ENCODE results near the gene FHIT. TPM values are rescaled to one million over a fixed set of nuclear protein-coding genes. Genes with fewer than 3 reads are reported as not detected.

The FHIT gene
- total and polyA plus RNA-seq, 2 of the 4 experiments (the other 2 are of a cell fraction) = 0.07 TPM; not detected in 1

GRCh38 chr3:61058836-61059235, 192.4 kb downstream of the FHIT start:
- H3K9ac ChIP-seq (ENCODE audit: low read depth, low read length) = no peak overlapping the region
- no peak overlapping the region for H2BK120ac ChIP-seq (ENCODE audit: low read depth, low read length)
- peaks cover 6% of the 10 kb centered on the region; the same call in 1 of the 2 replicates for H3K9me3 ChIP-seq (ENCODE audit: control insufficient read depth, insufficient read depth, low read length)
- H2BK15ac ChIP-seq (ENCODE audit: low read depth, low read length) = no peak overlapping the region
- intact Hi-C loops (cut with micrococcal nuclease) (no loop called here), dilution Hi-C loops (cut with HindIII; ENCODE audit: low sequenced_read_pairs, unreplicated experiment) (no loop called here), in situ Hi-C loops (cut with MboI; ENCODE audit: low sequenced_read_pairs) (no loop called here)
- H2AFZ ChIP-seq (replicated peaks; ENCODE audit: low read length, poor library complexity) = no peak overlapping the region
- DNase-seq = no peak
- H3K4me1 ChIP-seq (ENCODE audit: control insufficient read depth, insufficient read depth, low read length) = no peaks in the 10 kb centered on the region
- POLR2A ChIA-PET (ENCODE audit: unreplicated experiment) = no interaction called here
- H2BK5ac ChIP-seq (ENCODE audit: low read depth, low read length, poor library complexity, severe bottlenecking) = no peak overlapping the region
- no peak overlapping the region for H3K27ac ChIP-seq (ENCODE audit: insufficient read depth, low read length)
- no peak overlapping the region for H3K14ac ChIP-seq (replicated peaks; ENCODE audit: low read depth, low read length)
- no peaks in the 10 kb centered on the region for H3K79me1 ChIP-seq (ENCODE audit: low read depth in 1 of 2, low read length in 2 of 2)
- no peak overlapping the region for H3K4me3 ChIP-seq (ENCODE audit: insufficient read depth, low read depth, low read length)
- CTCF ChIA-PET = interaction anchor here (0.7 kb wide), 1 partner anchor 1091 kb away, joined by 3 read pairs; no protein-coding TSS in a partner anchor
- no peaks in the 10 kb centered on the region for H3K9me1 ChIP-seq (ENCODE audit: insufficient read depth, low read length)
- no peak overlapping the region for H3K18ac ChIP-seq (ENCODE audit: low read depth, low read length)
- no peak overlapping the region for H4K91ac ChIP-seq (ENCODE audit: insufficient read depth, low read depth, low read length)
- H3K27me3 ChIP-seq (ENCODE audit: control insufficient read depth, insufficient read depth, low read length) = no peaks in the 10 kb centered on the region
- no peak for ATAC-seq (ENCODE audit: low read depth)
- TF ChIP-seq MXI1 (IDR thresholded peaks at IDR 0.05; ENCODE audit: borderline replicate concordance, low read depth, low read length) = no peak
- TF ChIP-seq RAD21 (IDR thresholded peaks at IDR 0.05; ENCODE audit: low read length) = no peak
- H2AK5ac ChIP-seq (ENCODE audit: low read depth, low read length) = no peak overlapping the region
- H4K5ac ChIP-seq (ENCODE audit: low read depth, low read length) = no peak overlapping the region
- H4K20me1 ChIP-seq (ENCODE audit: insufficient read depth, low read length) = no peaks in the 10 kb centered on the region
- no peaks in the 10 kb centered on the region for H3K36me3 ChIP-seq (ENCODE audit: control insufficient read depth, insufficient read depth, low read length)
- no peak overlapping the region for H2AK9ac ChIP-seq (replicated peaks; ENCODE audit: low read depth, low read length, poor library complexity)
- H4K8ac ChIP-seq (ENCODE audit: low read depth in 2 of 2, low read length in 2 of 2) = no peak overlapping the region
- no peak overlapping the region for H3K23ac ChIP-seq (ENCODE audit: low read depth, low read length)
- H2BK20ac ChIP-seq (ENCODE audit: low read depth, low read length) = no peak overlapping the region
- WGBS, 2 experiments (ENCODE audit: extremely low coverage in 2 of 2, insufficient read length in 1 of 2) = no CpG with 5 or more reads among the region's 2 CpGs
- no peak overlapping the region for H3K4ac ChIP-seq (ENCODE audit: low read depth, low read length)
- no peak overlapping the region for H3K56ac ChIP-seq (ENCODE audit: extremely low read depth, insufficient read depth, low read length)
- no peak overlapping the region for H3K4me2 ChIP-seq (ENCODE audit: low read depth, low read length)
- BruUV-seq (replicated peaks) = no TSS peak
